CD4-positive, alpha-beta T cell (primary cell): ENCODE results near the gene ZC3HAV1. TPM values are rescaled to one million over a fixed set of nuclear protein-coding genes. Genes with fewer than 3 reads are reported as not detected.

Experiments used
- ATAC-seq: fragments of 200-7000 bp; cut with Tn5 transposase; one replicate; pipeline ENCODE4 v1.10.0; 2022; ENCODE audit warnings: mild to moderate bottlenecking; ENCODE audit not compliant: poor library complexity
- CTCF ChIA-PET: fragments of 350-600 bp; sonication (Branson Sonifier 250); formaldehyde crosslinking; loops from one replicate; lab custom pipeline; 2021; ENCODE audit warnings: antibody characterized with exemption, inconsistent platforms; lab: Charles Lee
- POLR2A ChIA-PET: fragments of 350-600 bp; sonication (Branson Sonifier 250); formaldehyde crosslinking; loops from one replicate; lab custom pipeline; 2021; ENCODE audit warnings: antibody characterized with exemption, inconsistent platforms; lab: Charles Lee
- DNase-seq, 14 experiments: peaks; one replicate each; pipeline ENCODE4 v3.0.0-alpha.2; 2013 to 2020; ENCODE audit warnings: mixed read lengths in 2 of 14
- H3K27ac ChIP-seq, 2 donors: one replicate each; pipeline versions ENCODE4 v1.5.1 to v1.7.0; 2013; ENCODE audit warnings: low read length in 2 of 2, low read depth in 1 of 2, mild to moderate bottlenecking in 1 of 2
- H3K27me3 ChIP-seq, 2 experiments: 1 replicate in 1 of 2; 2 replicates in 1 of 2; pipeline versions ENCODE4 v1.6.1 to v1.7.0; 2013; ENCODE audit warnings: low read length in 2 of 2, control low read depth in 1 of 2, mild to moderate bottlenecking in 1 of 2, moderate library complexity in 1 of 2; ENCODE audit not compliant: insufficient read depth in 2 of 2, control insufficient read depth in 1 of 2
- H3K36me3 ChIP-seq: one replicate; pipeline ENCODE4 v1.6.1; 2013; ENCODE audit warnings: low read length, control low read depth; ENCODE audit not compliant: insufficient read depth
- H3K4me1 ChIP-seq: one replicate; pipeline ENCODE4 v1.6.1; 2013; ENCODE audit warnings: low read length, control low read depth; ENCODE audit not compliant: insufficient read depth
- H3K4me3 ChIP-seq: one replicate; pipeline ENCODE4 v1.5.1; 2013; ENCODE audit warnings: mild to moderate bottlenecking, low read length, moderate library complexity
- H3K9me3 ChIP-seq, 2 experiments: 1 replicate in 1 of 2; 2 replicates in 1 of 2; pipeline versions ENCODE4 v1.6.1 to v1.7.0; 2013; ENCODE audit warnings: low read length in 2 of 2, mild to moderate bottlenecking in 2 of 2, control low read depth in 1 of 2, moderate library complexity in 1 of 2; ENCODE audit not compliant: control insufficient read depth in 1 of 2, insufficient read depth in 1 of 2
- H3K27ac Mint-ChIP-seq: one replicate; pipeline ENCODE4 v1.8.0; 2020; ENCODE audit warnings: mixed read lengths
- H3K27me3 Mint-ChIP-seq: one replicate; pipeline ENCODE4 v1.8.0; 2021; ENCODE audit warnings: mixed read lengths
- H3K36me3 Mint-ChIP-seq: one replicate; pipeline ENCODE4 v1.8.0; 2021; ENCODE audit warnings: low read depth, mixed read lengths
- H3K4me1 Mint-ChIP-seq: one replicate; pipeline ENCODE4 v1.8.0; 2021; ENCODE audit warnings: low read depth, mixed read lengths
- H3K4me3 Mint-ChIP-seq: one replicate; pipeline ENCODE4 v1.8.0; 2020; ENCODE audit warnings: mild to moderate bottlenecking, mixed read lengths
- H3K9me3 Mint-ChIP-seq: one replicate; pipeline ENCODE4 v1.8.0; 2020; ENCODE audit warnings: mixed read lengths
- CTCF ChIP-seq: fragments of 200-600 bp; IDR thresholded peaks from one replicate; pipeline ENCODE4 v1.8.0; 2022; ENCODE audit warnings: antibody characterized with exemption, mild to moderate bottlenecking
- intact Hi-C, 2 experiments: fragments of 100-400 bp; cut with DNase I in 1 of 2; cut with micrococcal nuclease in 1 of 2; formaldehyde crosslinking; loops; one replicate each; pipeline versions ENCODE4 v1.15.1 to v1.9.0; 2023 to 2025; cut with DNase I, micrococcal nuclease
- polyA plus RNA-seq, 2 donors: library from polyadenylated mRNA; unstranded; fragments of 120-200 nt; gene quantifications; one replicate each; pipeline ENCODE4 v1.2.1, GENCODE V29; 2013
- total RNA-seq, 174 experiments: library from RNA in 2 of 174; stranded (reverse) in 2 of 174; gene quantifications; one replicate each; pipeline ENCODE4 v1.2.3 and lab custom pipeline; 2021 to 2026

The ZC3HAV1 gene
- total RNA-seq (100 to 1,000 TPM; 169 to 178 TPM), total RNA-seq (lab: John Stamatoyannopoulos, UW) (201 to 1,457 (median 428) reads per million in 172 experiments)
- 73.8 TPM for polyA plus RNA-seq (2013, experiment 1 of 2)
- 128 TPM for polyA plus RNA-seq (2013, experiment 2 of 2)

- peak within 1 kb of the TSS; percentile 95 for H3K27ac Mint-ChIP-seq
- peaks cover 21% of the 10 kb centered on the region for H3K36me3 ChIP-seq
- H3K27ac ChIP-seq, result peak within 1 kb of the TSS; percentile 97 to 98
- no peaks in the 10 kb centered on the region for H3K27me3 ChIP-seq
- DNase-seq (peak; percentile 80 to 97 (median 88)), ATAC-seq (peak; percentile 86)
- intact Hi-C loops, result loop anchor here (1.0 to 10.0 kb wide), 6 partner anchors 14 to 645 kb away; partner anchors contain the start of genes TRIM24 (in 1 of the 2) and UBN2 (in 1 of the 2)
- peaks cover 35% of the 10 kb centered on the region for H3K4me1 ChIP-seq
- POLR2A ChIA-PET, result interaction anchor here (1.1 to 1.6 kb wide), 5 partner anchors 10 to 24 kb away, joined by 5 to 29 read pairs (median 6); a partner anchor contains a TSS
- H3K4me1 Mint-ChIP-seq, result peaks cover 52% of the 10 kb centered on the region
- no peaks in the 10 kb centered on the region for H3K9me3 Mint-ChIP-seq
- H3K27me3 Mint-ChIP-seq, result no peaks in the 10 kb centered on the region
- no peaks in the 10 kb centered on the region for H3K9me3 ChIP-seq
- H3K4me3 Mint-ChIP-seq, result peak within 1 kb of the TSS; percentile 99
- TF ChIP-seq CTCF, result no peak
- CTCF ChIA-PET, result interaction anchor here (1.0 to 2.1 kb wide), 3 partner anchors 14 to 24 kb away, joined by 3 to 8 read pairs (median 4); a partner anchor contains a TSS
- peaks cover 54% of the 10 kb centered on the region for H3K36me3 Mint-ChIP-seq
- peak within 1 kb of the TSS; percentile 97 for H3K4me3 ChIP-seq
Measured at GRCh38 chr7:139109188-139109982, at the start of gene ZC3HAV1. Gene ZC3HAV1, minus strand, starts transcription at chr7:139109720. Its CDS starts 389 bp downstream, at chr7:139109331.

- DNase-seq, result no peak
- Histone ChIP-seq H3K27me3 (no peaks in the 10 kb centered on the region), H3K4me3 (no peak overlapping the region), H3K9me3 (peaks cover 0 to 4% of the 10 kb centered on the region in 2 experiments), H3K27ac (no peak overlapping the region), H3K4me1 (no peaks in the 10 kb centered on the region), H3K36me3 (no peaks in the 10 kb centered on the region)
- ATAC-seq, result no peak
- Mint-ChIP-seq H3K27me3 (no peaks in the 10 kb centered on the region), H3K4me1 (no peaks in the 10 kb centered on the region), H3K27ac (no peak overlapping the region), H3K9me3 (peaks cover 2% of the 10 kb centered on the region), H3K4me3 (no peak overlapping the region), H3K36me3 (peaks cover 4% of the 10 kb centered on the region)
- CTCF ChIA-PET, result no interaction called here
- no peak for TF ChIP-seq CTCF
- intact Hi-C loops, result no loop called here
- POLR2A ChIA-PET, result no interaction called here
Measured at GRCh38 chr7:139153832-139154231, 44.3 kb upstream of the ZC3HAV1 start.

- Histone ChIP-seq H3K4me3 (no peak overlapping the region), H3K36me3 (no peaks in the 10 kb centered on the region), H3K4me1 (no peaks in the 10 kb centered on the region), H3K27ac (no peak overlapping the region), H3K9me3 (no peaks in the 10 kb centered on the region), H3K27me3 (no peaks in the 10 kb centered on the region)
- Mint-ChIP-seq H3K4me3 (no peak overlapping the region), H3K9me3 (no peaks in the 10 kb centered on the region), H3K36me3 (no peaks in the 10 kb centered on the region), H3K27ac (no peak overlapping the region), H3K4me1 (no peaks in the 10 kb centered on the region), H3K27me3 (no peaks in the 10 kb centered on the region)
- ATAC-seq (no peak), DNase-seq (no peak)
- intact Hi-C loops, result no loop called here
- CTCF ChIA-PET, result no interaction called here
- no peak for TF ChIP-seq CTCF
- POLR2A ChIA-PET, result no interaction called here
Measured at GRCh38 chr7:139152149-139152548, 42.6 kb upstream of the ZC3HAV1 start.
